ENCODE measurements around the gene CRTAC1. TPM values are rescaled to one million over a fixed set of nuclear protein-coding genes. Genes with fewer than 3 reads are reported as not detected.

CRTAC1 gene
- total and polyA plus RNA-seq, 9 of the 15 experiments (the other 6 are each of a cell fraction or from before 2014, with no cell fraction given), result not detected

DNA sequence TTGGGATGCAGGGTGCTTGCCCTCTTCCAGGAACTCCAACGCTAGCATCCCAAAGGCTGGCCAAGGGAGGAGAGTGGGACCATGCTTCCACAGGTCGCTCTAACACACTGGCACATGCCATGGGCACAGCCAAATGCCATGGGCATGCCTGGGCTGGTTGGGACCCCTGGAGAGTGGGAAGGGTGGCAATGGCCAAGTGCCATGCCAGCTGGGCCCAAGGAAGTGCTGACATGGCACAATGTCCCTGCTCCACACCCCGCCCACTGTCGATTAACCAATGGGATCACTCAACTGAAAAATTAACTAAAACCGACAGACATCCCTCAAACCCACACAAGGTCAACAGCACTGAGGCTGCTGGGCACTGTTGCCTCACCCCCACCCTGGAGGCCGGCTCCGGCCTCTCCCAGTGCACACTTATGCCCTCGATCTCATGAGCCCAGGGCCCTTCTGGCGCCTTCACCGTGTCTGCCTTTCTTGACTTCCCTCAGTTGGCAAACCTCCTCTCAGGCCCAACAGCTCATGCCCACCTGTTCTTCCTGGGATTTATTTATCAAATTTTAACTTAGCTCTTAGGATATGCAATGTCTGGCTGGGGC, 97.4 kb downstream of the CRTAC1 start:
- H3K4me2 ChIP-seq (ENCODE audit: insufficient read depth, low read length), result no peak overlapping the region
- intact Hi-C loops (cut with micrococcal nuclease) (no loop called here), in situ Hi-C loops (cut with MboI) (no loop called here)
- 2% methylated on average over 7 of the region's 10 CpGs for WGBS (ENCODE audit: insufficient coverage, low coverage, missing lambda C conversion rate)
- peaks cover 6 to 44% of the 10 kb centered on the region in 2 experiments; a peak in 3 of 5 replicates for H3K27me3 ChIP-seq (ENCODE audit: control insufficient read depth in 2 of 2, insufficient read depth in 2 of 2, low read length in 2 of 2)
- no peaks in the 10 kb centered on the region for H4K20me1 ChIP-seq (replicated peaks; ENCODE audit: control insufficient read depth, insufficient read depth, low read length)
- H3K79me2 ChIP-seq (ENCODE audit: control insufficient read depth, insufficient read depth, low read length), result no peaks in the 10 kb centered on the region
- TF ChIP-seq C11orf30 (IDR thresholded peaks at IDR 0.05; ENCODE audit: low read depth) (peak; percentile 54; the same call in 1 of the 2 replicates), MAFG (tag; conservative IDR thresholded peaks at IDR 0.05) (peak; percentile 46; the same call in 1 of the 2 replicates), ZNF316 (IDR thresholded peaks at IDR 0.05) (peak; percentile 67), PRPF4 (IDR thresholded peaks at IDR 0.05; ENCODE audit: insufficient read depth, low read depth, low read length, poor library complexity, severe bottlenecking) (no peak), MAFF (IDR thresholded peaks at IDR 0.05; ENCODE audit: low read length) (peak; percentile 54), MAFK (IDR thresholded peaks at IDR 0.05; ENCODE audit: low read length) (peak; percentile 77), ELF4 (CRISPR knock-in tag; IDR thresholded peaks at IDR 0.05) (no peak)
- TF ChIP-seq, protein P1, sequence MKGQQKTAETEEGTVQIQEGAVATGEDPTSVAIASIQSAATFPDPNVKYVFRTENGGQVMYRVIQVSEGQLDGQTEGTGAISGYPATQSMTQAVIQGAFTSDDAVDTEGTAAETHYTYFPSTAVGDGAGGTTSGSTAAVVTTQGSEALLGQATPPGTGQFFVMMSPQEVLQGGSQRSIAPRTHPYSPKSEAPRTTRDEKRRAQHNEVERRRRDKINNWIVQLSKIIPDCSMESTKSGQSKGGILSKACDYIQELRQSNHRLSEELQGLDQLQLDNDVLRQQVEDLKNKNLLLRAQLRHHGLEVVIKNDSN (CRISPR knock-in tag; IDR thresholded peaks at IDR 0.05), result no peak
- H2AFZ ChIP-seq (ENCODE audit: low read depth, low read length), result no peak overlapping the region
- H3K27ac ChIP-seq (ENCODE audit: extremely low read depth, low read depth, low read length), result no peak overlapping the region
- CTCF ChIA-PET (ENCODE audit: low intra/inter-chr PET ratio), result no interaction called here
- no peak overlapping the region for H3K9ac ChIP-seq (ENCODE audit: insufficient read depth in 1 of 2, low read depth in 2 of 2, low read length in 2 of 2)
- no peaks in the 10 kb centered on the region for H3K9me3 ChIP-seq (replicated peaks; ENCODE audit: control insufficient read depth, insufficient read depth, low read depth, low read length)
- no peaks in the 10 kb centered on the region for H3K4me1 ChIP-seq (replicated peaks in 1 of 2; ENCODE audit: control insufficient read depth in 2 of 2, insufficient read depth in 2 of 2, low read length in 2 of 2)
- POLR2A ChIA-PET, result interaction anchor here (0.9 kb wide), 1 partner anchor 10 kb away, joined by 4 read pairs; no protein-coding TSS in a partner anchor
- BruUV-seq (replicated peaks), result no TSS peak
- ATAC-seq (no peak), DNase-seq (ENCODE audit: extremely low read depth in 1 of 4, low spot score in 3 of 4) (no peak), FAIRE-seq (no peak)
- H3K9me1 ChIP-seq (ENCODE audit: control insufficient read depth, insufficient read depth, low read length), result no peaks in the 10 kb centered on the region
- no peak overlapping the region for H3K4me3 ChIP-seq
- H3K36me3 ChIP-seq (ENCODE audit: control insufficient read depth, insufficient read depth, low read length), result no peaks in the 10 kb centered on the region
